HepG2 (cell line): ENCODE results near the gene OR2V2. TPM values are rescaled to one million over a fixed set of nuclear protein-coding genes. Genes with fewer than 3 reads are reported as not detected.

ENCODE experiments used
- ATF4 ChIP-seq, 2 experiments: fragments of 450-650 bp in 1 of 2; sonication (generic) in 1 of 2; formaldehyde crosslinking; IDR thresholded peaks; 2 replicates each; pipeline versions ENCODE4 v1.5.0 to v1.8.0; 2020 to 2022; ENCODE audit warnings: mild to moderate bottlenecking in 1 of 2, missing genetic modification reagents in 1 of 2
- GATAD1 ChIP-seq: IDR thresholded peaks from 2 replicates; pipeline ENCODE4 v1.6.1; 2016; ENCODE audit warnings: missing genetic modification reagents, missing compliant biosample characterization
- MEF2D ChIP-seq: sonication (generic); formaldehyde crosslinking; IDR thresholded peaks from 2 replicates; pipeline ENCODE4 v1.5.1; 2020; ENCODE audit warnings: mild to moderate bottlenecking, missing genetic modification reagents
- NRL ChIP-seq: sonication (generic); formaldehyde crosslinking; IDR thresholded peaks from 2 replicates; pipeline ENCODE4 v1.5.0; 2020; ENCODE audit warnings: missing genetic modification reagents, mild to moderate bottlenecking, moderate library complexity, borderline replicate concordance
- SIN3B ChIP-seq: fragments of 150-350 bp; IDR thresholded peaks from 2 replicates; pipeline ENCODE4 v1.6.1; 2014; ENCODE audit warnings: low read length
- ZNF30 ChIP-seq: sonication (generic); formaldehyde crosslinking; IDR thresholded peaks from 2 replicates; pipeline ENCODE4 v1.5.0; 2020; ENCODE audit warnings: mild to moderate bottlenecking, missing genetic modification reagents
- ZNF570 ChIP-seq: sonication (generic); formaldehyde crosslinking; IDR thresholded peaks from 2 replicates; pipeline ENCODE4 v1.4.0; 2020; ENCODE audit warnings: mild to moderate bottlenecking, missing genetic modification reagents, borderline replicate concordance
- ZNF746 ChIP-seq: sonication (generic); formaldehyde crosslinking; IDR thresholded peaks from 2 replicates; pipeline ENCODE4 v1.8.0; 2022; ENCODE audit warnings: mild to moderate bottlenecking, missing genetic modification reagents
- ZNF83 ChIP-seq: sonication (generic); formaldehyde crosslinking; IDR thresholded peaks from 2 replicates; pipeline ENCODE4 v1.4.0; 2020; ENCODE audit warnings: missing genetic modification reagents, mild to moderate bottlenecking, borderline replicate concordance
- polyA plus RNA-seq, 8 experiments: library from polyadenylated mRNA; depleted of rRNA in 3 of 8; stranded (reverse) in 7 of 8; unstranded in 1 of 8; fragments of >200 nt; fragmentation: Illumina TruSeq in 4 of 8; extraction: Trizol in 4 of 8; gene quantifications; 2 replicates each; pipeline versions ENCODE4 v1.2.1 to v1.2.3, GENCODE V29; 2011 to 2016; ENCODE audit warnings: low read depth in 4 of 8, missing spikeins in 1 of 8, mixed read lengths in 1 of 8; ENCODE audit not compliant: insufficient read depth in 1 of 8
- total RNA-seq, 5 experiments: library from RNA; depleted of rRNA; stranded (reverse); fragments of >200 nt; fragmentation: Illumina TruSeq; extraction: Trizol; gene quantifications; 2 replicates each; pipeline ENCODE4 v1.2.3, GENCODE V29; 2016; ENCODE audit warnings: low read depth in 1 of 5
- TF ChIP-seq, protein P1 (sequence below): sonication (generic); formaldehyde crosslinking; IDR thresholded peaks from 2 replicates; pipeline ENCODE4 v1.5.0; 2020; ENCODE audit warnings: mild to moderate bottlenecking, missing genetic modification reagents, borderline replicate concordance

The OR2V2 gene
- total and polyA plus RNA-seq, 2 of the 13 experiments (the other 11 are each of a cell fraction or from before 2014, with no cell fraction given) = not detected

- no peak for TF ChIP-seq SIN3B
- TF ChIP-seq, protein P1, sequence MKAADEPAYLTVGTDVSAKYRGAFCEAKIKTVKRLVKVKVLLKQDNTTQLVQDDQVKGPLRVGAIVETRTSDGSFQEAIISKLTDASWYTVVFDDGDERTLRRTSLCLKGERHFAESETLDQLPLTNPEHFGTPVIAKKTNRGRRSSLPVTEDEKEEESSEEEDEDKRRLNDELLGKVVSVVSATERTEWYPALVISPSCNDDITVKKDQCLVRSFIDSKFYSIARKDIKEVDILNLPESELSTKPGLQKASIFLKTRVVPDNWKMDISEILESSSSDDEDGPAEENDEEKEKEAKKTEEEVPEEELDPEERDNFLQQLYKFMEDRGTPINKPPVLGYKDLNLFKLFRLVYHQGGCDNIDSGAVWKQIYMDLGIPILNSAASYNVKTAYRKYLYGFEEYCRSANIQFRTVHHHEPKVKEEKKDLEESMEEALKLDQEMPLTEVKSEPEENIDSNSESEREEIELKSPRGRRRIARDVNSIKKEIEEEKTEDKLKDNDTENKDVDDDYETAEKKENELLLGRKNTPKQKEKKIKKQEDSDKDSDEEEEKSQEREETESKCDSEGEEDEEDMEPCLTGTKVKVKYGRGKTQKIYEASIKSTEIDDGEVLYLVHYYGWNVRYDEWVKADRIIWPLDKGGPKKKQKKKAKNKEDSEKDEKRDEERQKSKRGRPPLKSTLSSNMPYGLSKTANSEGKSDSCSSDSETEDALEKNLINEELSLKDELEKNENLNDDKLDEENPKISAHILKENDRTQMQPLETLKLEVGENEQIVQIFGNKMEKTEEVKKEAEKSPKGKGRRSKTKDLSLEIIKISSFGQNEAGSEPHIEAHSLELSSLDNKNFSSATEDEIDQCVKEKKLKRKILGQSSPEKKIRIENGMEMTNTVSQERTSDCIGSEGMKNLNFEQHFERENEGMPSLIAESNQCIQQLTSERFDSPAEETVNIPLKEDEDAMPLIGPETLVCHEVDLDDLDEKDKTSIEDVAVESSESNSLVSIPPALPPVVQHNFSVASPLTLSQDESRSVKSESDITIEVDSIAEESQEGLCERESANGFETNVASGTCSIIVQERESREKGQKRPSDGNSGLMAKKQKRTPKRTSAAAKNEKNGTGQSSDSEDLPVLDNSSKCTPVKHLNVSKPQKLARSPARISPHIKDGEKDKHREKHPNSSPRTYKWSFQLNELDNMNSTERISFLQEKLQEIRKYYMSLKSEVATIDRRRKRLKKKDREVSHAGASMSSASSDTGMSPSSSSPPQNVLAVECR (CRISPR knock-in tag) = peak; percentile 50; the same call in 1 of the 2 replicates
- no peak for TF ChIP-seq ZNF746 (CRISPR knock-in tag)
- no peak for TF ChIP-seq ZNF83
- TF ChIP-seq ZNF30 (CRISPR knock-in tag) = no peak
- no peak for TF ChIP-seq ZNF570
- no peak for TF ChIP-seq GATAD1 (CRISPR knock-in tag)
- no peak for TF ChIP-seq ATF4 (CRISPR knock-in tag; IDR thresholded peaks at IDR 0.05)
- peak; percentile 76; the same call in 1 of the 2 replicates for TF ChIP-seq NRL (CRISPR knock-in tag)
- 0 out of 2 replicates have a peak, but pooled peaks have one; percentile 28 for TF ChIP-seq MEF2D (CRISPR knock-in tag)
Measured at GRCh38 chr5:181170237-181170825, 22.9 kb downstream of the OR2V2 start (continued).
